MM.1S (cell line): ENCODE measurements around the gene IL1A.

Source experiments
- CTCF ChIP-seq: fragments of 300-600 bp; sonication (generic); IDR thresholded peaks from 2 replicates; pipeline ENCODE4 v1.5.1; 2016; ENCODE audit warnings: antibody characterized with exemption, low read length, mixed read lengths
- EZH2 ChIP-seq: fragments of 300-600 bp; sonication (generic); optimal IDR thresholded peaks from 2 replicates; pipeline ENCODE3; 2017; ENCODE audit warnings: low read depth, mild to moderate bottlenecking, antibody characterized with exemption, low read length, mixed read lengths
- EZH2phosphoT487 ChIP-seq: fragments of 300-600 bp; sonication (generic); IDR thresholded peaks from 2 replicates; pipeline ENCODE4 v1.6.1; 2018; ENCODE audit warnings: antibody characterized with exemption, low read length

DNA sequence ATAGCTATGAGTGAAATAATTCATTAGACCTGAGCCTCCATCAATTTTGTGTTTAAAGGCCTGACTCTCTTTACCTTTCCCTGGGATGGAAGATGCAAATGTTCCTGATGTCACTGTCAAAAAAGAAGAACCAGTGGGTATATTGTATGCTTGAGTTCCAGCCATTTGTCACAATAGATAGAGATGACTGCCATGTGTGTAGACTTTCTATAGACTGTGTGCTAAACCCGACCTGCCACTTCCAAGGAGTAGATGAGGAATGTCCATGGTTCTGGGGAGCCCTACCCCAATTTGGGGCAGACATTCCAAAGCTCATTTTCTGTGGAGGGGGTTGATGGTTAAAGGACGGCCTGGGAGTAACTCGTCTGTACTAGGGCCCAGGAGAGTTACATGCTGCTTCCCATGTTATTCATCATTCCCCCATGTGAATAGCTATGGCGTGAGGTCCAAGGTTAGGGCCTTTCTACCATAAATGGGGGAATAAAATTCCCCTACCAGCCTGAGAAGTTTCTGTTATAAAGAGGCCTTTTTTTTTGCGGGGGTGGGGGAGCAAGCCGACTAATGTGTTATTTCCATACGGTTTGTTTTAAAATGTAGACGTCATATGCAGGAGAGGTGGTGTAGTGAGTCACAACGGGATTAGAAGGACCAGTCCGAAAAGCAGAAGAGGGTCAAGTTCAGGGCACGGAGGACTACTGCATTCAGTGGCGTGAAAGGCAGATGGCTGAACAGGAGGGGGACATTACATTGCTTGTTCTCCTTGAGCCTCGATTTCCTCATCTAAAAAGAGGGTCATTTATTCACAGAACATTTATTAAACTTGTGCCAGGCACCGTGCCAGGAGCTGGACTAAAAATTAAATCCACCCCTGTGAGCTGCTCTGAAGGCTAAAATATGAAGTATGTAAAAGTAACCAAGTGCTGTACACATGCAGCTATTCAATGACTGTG, 28.3 kb upstream of the IL1A start:
- TF ChIP-seq EZH2: no peak
- no peak for TF ChIP-seq CTCF
- no peak for TF ChIP-seq EZH2phosphoT487
